Measurements from ENCODE around the gene RNF17.

- TF ChIP-seq EP300 (IDR thresholded peaks at IDR 0.05) (no peak), CTCF (IDR thresholded peaks at IDR 0.05) (no peak)
Measured at GRCh38 chr13:24863748-24864540, 100.0 kb downstream of the RNF17 start.

Measured in stomach (tissue), 4 donors.